Erythroblast (primary cell): ENCODE results near the gene DZIP3.

Experiments used
- GATA1 ChIP-seq: IDR thresholded peaks from 2 replicates; pipeline ENCODE4 v1.6.1; 2011; ENCODE audit warnings: low read depth, mild to moderate bottlenecking, control low read depth, low read length, moderate library complexity
- POLR2A ChIP-seq: IDR thresholded peaks from 2 replicates; pipeline ENCODE4 v1.6.1; 2011; ENCODE audit warnings: mild to moderate bottlenecking, low read length

DNA sequence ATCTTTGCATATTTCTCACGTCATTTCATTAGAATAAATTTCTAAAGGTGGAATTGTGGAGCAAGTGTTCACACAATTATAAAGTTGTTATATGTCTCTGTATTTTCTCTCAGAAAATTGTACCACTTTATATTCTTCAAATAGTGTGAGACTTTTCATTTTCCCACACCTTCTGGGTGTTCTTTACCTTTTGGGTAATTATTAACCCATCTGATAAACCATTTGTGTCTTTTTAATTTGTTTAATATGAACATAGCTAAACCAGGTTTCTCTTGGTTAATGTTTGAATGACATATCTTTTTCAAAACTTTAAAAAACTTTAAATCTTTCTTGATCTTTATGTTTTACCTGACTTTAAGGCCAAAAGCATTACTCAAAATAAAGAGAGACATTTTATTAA lies 40.5 kb downstream of the DZIP3 start:
- TF ChIP-seq POLR2A (no peak), GATA1 (no peak)
